COLO668 (cell line): ENCODE measurements around the gene PCNX3.

Experiments
- DNase-seq: peaks from one replicate; lab custom pipeline; 2025; ENCODE audit not compliant: unreplicated experiment; lab: John Stamatoyannopoulos, UW

The PCNX3 gene

GRCh38 chr11:65618763-65619162 lies 3.2 kb downstream of the PCNX3 start:
- no peak for DNase-seq

GRCh38 chr11:65619281-65619928 lies 3.8 kb downstream of the PCNX3 start:
- DNase-seq, result no peak

GRCh38 chr11:65620666-65621065 lies 5.1 kb downstream of the PCNX3 start:
- no peak for DNase-seq

- no peak for DNase-seq
These were observed 5.9 kb downstream of the PCNX3 start for GRCh38 chr11:65621460-65621859.

GRCh38 chr11:65622011-65622410 lies 6.4 kb downstream of the PCNX3 start:
- DNase-seq, result no peak

- no peak for DNase-seq
These were observed 7.6 kb downstream of the PCNX3 start for GRCh38 chr11:65623177-65623576.

- no peak for DNase-seq
These were observed 8.5 kb downstream of the PCNX3 start for GRCh38 chr11:65623852-65624616.

- DNase-seq, result no peak
These were observed 9.5 kb downstream of the PCNX3 start for GRCh38 chr11:65624931-65625627.

- DNase-seq, result peak; percentile 41
These were observed 10.2 kb downstream of the PCNX3 start for GRCh38 chr11:65625628-65626342.

GRCh38 chr11:65627202-65627601 lies 11.6 kb downstream of the PCNX3 start:
- no peak for DNase-seq

- DNase-seq, result no peak
These were observed 14.0 kb downstream of the PCNX3 start for GRCh38 chr11:65629579-65629978.

GRCh38 chr11:65630215-65630614 lies 14.6 kb downstream of the PCNX3 start:
- DNase-seq, result no peak

GRCh38 chr11:65633390-65634108 lies 18.0 kb downstream of the PCNX3 start:
- no peak for DNase-seq

- no peak for DNase-seq
These were observed 18.5 kb downstream of the PCNX3 start for GRCh38 chr11:65634109-65634436.

GRCh38 chr11:65634440-65634839 lies 18.9 kb downstream of the PCNX3 start:
- DNase-seq, result no peak

GRCh38 chr11:65634905-65635731 lies 19.5 kb downstream of the PCNX3 start:
- no peak for DNase-seq

- DNase-seq, result no peak
These were observed 20.8 kb downstream of the PCNX3 start for GRCh38 chr11:65636108-65637031.

GRCh38 chr11:65637032-65637557 lies 21.5 kb downstream of the PCNX3 start:
- DNase-seq, result no peak
